ENCODE data around the gene PARP11. TPM values are rescaled to one million over a fixed set of nuclear protein-coding genes. Genes with fewer than 3 reads are reported as not detected.

PARP11 gene
- total RNA-seq, 6 experiments from 2014 or later = 2.9 to 7.5 (median 4.9) TPM

DNA sequence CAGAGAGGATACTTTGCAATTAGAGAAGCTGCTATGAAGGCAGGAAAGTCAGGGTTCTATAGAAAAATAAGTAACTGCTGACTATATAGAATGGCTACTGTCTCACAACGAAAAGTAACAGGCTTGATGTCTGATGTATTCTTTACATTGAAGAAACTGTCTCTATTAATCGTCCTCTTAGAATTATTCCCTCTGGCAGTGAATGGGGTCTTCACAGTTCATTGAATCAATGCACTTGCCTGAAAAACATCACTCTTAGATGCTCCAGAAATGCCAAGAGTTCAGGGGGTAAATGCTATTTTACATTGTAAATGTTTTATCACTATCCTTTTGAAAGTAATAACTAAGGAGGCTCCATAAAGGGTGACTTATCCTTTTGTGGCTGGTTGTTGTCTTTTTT, 82.6 kb downstream of the PARP11 start:
- Histone ChIP-seq H3K4me3 (no peak overlapping the region), H3K4me1 (peaks cover 0 to 26% (median 12%) of the 10 kb centered on the region in 4 donors), H3K27me3 (no peaks in the 10 kb centered on the region), H3K27ac (no peak overlapping the region), H3K36me3 (no peaks in the 10 kb centered on the region), H3K9me3 (no peaks in the 10 kb centered on the region)
- no peak for TF ChIP-seq POLR2A (IDR thresholded peaks at IDR 0.05)
- TF ChIP-seq, protein P1, sequence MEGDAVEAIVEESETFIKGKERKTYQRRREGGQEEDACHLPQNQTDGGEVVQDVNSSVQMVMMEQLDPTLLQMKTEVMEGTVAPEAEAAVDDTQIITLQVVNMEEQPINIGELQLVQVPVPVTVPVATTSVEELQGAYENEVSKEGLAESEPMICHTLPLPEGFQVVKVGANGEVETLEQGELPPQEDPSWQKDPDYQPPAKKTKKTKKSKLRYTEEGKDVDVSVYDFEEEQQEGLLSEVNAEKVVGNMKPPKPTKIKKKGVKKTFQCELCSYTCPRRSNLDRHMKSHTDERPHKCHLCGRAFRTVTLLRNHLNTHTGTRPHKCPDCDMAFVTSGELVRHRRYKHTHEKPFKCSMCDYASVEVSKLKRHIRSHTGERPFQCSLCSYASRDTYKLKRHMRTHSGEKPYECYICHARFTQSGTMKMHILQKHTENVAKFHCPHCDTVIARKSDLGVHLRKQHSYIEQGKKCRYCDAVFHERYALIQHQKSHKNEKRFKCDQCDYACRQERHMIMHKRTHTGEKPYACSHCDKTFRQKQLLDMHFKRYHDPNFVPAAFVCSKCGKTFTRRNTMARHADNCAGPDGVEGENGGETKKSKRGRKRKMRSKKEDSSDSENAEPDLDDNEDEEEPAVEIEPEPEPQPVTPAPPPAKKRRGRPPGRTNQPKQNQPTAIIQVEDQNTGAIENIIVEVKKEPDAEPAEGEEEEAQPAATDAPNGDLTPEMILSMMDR (IDR thresholded peaks at IDR 0.05) = no peak
- WGBS (ENCODE audit: insufficient coverage, low coverage, low lambda C conversion rate, missing lambda C conversion rate) = 90% methylated on average over 2 of the region's 2 CpGs
- intact Hi-C loops (cut with DNase I) = no loop called here
- DNase-seq (no peak), ATAC-seq (no peak)

DNA sequence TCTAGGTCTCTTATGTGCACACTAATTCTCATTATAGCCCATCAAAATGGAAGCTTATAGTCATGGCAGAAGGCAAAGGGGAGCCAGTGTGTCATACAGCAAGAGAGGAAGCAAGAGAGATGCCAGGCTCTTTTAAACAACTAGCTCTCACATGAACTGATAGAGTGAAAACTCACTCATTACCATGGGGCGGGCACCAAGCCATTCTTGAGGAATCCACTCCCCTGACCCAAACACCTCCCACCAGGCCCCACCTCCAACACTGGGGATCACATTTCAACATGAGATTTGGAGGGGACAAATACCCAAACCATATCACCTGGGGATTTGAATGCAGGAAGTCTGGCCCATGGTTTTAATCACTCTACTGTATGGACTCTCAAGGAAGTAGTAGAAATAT, 83.4 kb downstream of the PARP11 start:
- 83% methylated on average over 1 of the region's 1 CpG for WGBS (ENCODE audit: insufficient coverage, low coverage, low lambda C conversion rate, missing lambda C conversion rate)
- H3K27ac ChIP-seq = no peak overlapping the region
- no peaks in the 10 kb centered on the region for H3K36me3 ChIP-seq
- DNase-seq (no peak), ATAC-seq (no peak)
- peaks cover 0 to 18% (median 9%) of the 10 kb centered on the region in 4 donors for H3K4me1 ChIP-seq
- TF ChIP-seq, protein P1 (IDR thresholded peaks at IDR 0.05) = no peak
- TF ChIP-seq POLR2A (IDR thresholded peaks at IDR 0.05) = no peak
- intact Hi-C loops (cut with DNase I) = no loop called here
- no peaks in the 10 kb centered on the region for H3K27me3 ChIP-seq
- no peaks in the 10 kb centered on the region for H3K9me3 ChIP-seq
- no peak overlapping the region for H3K4me3 ChIP-seq

DNA sequence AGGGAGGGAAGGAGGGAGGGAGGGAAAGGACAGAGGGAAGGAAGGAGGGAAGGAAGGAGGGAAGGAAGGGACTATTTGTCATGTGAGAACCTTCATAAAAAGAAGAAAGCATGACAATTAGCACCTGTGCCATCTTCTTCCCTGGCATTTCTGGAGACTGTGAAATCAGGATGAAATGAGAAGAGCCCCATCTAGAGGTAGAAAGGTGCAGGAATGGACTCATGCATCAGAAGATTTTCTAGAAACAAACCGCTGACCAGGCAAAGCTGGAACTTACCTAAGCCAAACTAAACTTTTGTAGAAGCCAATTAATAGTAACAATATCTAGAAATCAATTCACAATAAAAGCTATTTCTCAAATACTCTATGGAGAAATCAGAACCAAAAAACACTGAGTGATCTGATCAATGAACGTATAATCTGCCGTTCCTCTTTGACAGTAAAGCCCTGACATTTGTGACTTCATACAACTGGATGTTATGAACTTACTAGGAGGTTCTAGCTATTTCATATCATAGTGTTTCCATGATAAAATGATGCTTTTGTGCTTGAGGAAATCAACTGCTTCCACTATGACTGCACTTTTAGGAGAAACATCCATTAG, 95.9 kb downstream of the PARP11 start:
- no peaks in the 10 kb centered on the region for H3K27me3 ChIP-seq
- H3K36me3 ChIP-seq = no peaks in the 10 kb centered on the region
- no peaks in the 10 kb centered on the region for H3K9me3 ChIP-seq
- intact Hi-C loops (cut with DNase I) = loop anchor here in 1 of 2 donors (5.0 to 10.0 kb wide), 2 partner anchors 120 to 483 kb away; no protein-coding TSS in a partner anchor
- no peak overlapping the region for H3K27ac ChIP-seq
- H3K4me3 ChIP-seq = no peak overlapping the region
- no peak for DNase-seq
- WGBS (ENCODE audit: insufficient coverage, low coverage, low lambda C conversion rate, missing lambda C conversion rate) = 30% methylated on average over 3 of the region's 3 CpGs
- no peaks in the 10 kb centered on the region for H3K4me1 ChIP-seq
- no peak for TF ChIP-seq POLR2A (IDR thresholded peaks at IDR 0.05)
- TF ChIP-seq, protein P1 (IDR thresholded peaks at IDR 0.05) = peak; percentile 71 to 81 (median 76)
- ATAC-seq = peak; percentile 83 to 94 (median 90)

DNA sequence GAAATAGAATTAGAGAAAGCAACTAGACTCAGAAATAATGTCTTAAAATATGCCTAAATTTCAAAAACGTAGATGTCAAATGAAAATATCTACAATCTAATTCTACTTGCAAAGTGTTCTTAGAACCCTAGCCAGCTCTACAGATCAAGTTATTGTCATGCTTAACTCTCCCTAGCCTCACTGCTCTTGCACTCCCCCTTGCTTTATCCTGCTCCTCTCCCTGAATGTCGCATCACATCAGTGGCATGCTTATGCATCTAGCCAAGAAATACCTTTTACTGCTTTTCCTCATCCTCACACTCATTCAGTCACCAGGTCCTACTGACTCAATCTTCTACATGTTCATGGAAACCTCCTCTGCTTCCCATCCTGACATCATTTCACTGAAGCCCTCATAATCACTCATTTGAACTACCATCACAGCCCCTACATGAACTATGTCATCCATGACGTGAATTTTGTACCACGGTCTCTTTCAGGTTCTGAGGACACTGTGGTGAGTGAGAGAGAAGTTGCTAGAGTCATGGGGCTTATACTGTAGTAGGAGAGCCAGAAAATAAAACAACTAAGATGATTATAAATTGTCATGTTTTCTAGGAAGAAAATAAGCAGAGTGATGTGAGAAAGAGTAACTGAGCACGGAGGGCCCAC, 97.7 kb downstream of the PARP11 start:
- Histone ChIP-seq H3K4me1 (no peaks in the 10 kb centered on the region), H3K27ac (no peak overlapping the region), H3K36me3 (no peaks in the 10 kb centered on the region), H3K9me3 (no peaks in the 10 kb centered on the region), H3K4me3 (no peak overlapping the region), H3K27me3 (no peaks in the 10 kb centered on the region)
- no peak for ATAC-seq
- DNase-seq = no peak
- no peak for TF ChIP-seq POLR2A (IDR thresholded peaks at IDR 0.05)
- TF ChIP-seq, protein P1 (IDR thresholded peaks at IDR 0.05) = no peak
- WGBS (ENCODE audit: insufficient coverage, low coverage, low lambda C conversion rate, missing lambda C conversion rate) = 62% methylated on average over 5 of the region's 5 CpGs
- intact Hi-C loops (cut with DNase I) = loop anchor here in 1 of 2 donors (5.0 to 10.0 kb wide), 2 partner anchors 118 to 481 kb away; no protein-coding TSS in a partner anchor

Measured in right lobe of liver (tissue), 6 donors.